NT2/D1 (cell line): ENCODE results near the gene NOTO.

ENCODE experiments used
- YY1 ChIP-seq: IDR thresholded peaks from 2 replicates; pipeline ENCODE4 v1.6.1; 2011; ENCODE audit not compliant: insufficient read length, insufficient read depth
- ZNF274 ChIP-seq: IDR thresholded peaks from 2 replicates; pipeline ENCODE4 v1.6.1; 2011; ENCODE audit warnings: mild to moderate bottlenecking, low read depth, low read length

GRCh38 chr2:73246850-73247249 lies 44.5 kb downstream of the NOTO start:
- no peak for TF ChIP-seq YY1
- no peak for TF ChIP-seq ZNF274
